GM08714 (cell line): Measurements from ENCODE around the gene SMIM35.

Experiments used
- H3K4me3 ChIP-seq: fragments of 200-500 bp; sonication (Bioruptor generic); 2 replicates; pipeline ENCODE4 v1.5.1; 2014; ENCODE audit warnings: mild to moderate bottlenecking, low read length, inconsistent platforms
- ZNF274 ChIP-seq: IDR thresholded peaks from 2 replicates; pipeline ENCODE4 v1.6.1; 2012; ENCODE audit warnings: mild to moderate bottlenecking, low read depth, low read length

The SMIM35 gene

GRCh38 chr11:118004543-118005223 lies 82.1 kb downstream of the SMIM35 start:
- H3K4me3 ChIP-seq: no peak overlapping the region
- no peak for TF ChIP-seq ZNF274

GRCh38 chr11:118003456-118003855 lies 83.3 kb downstream of the SMIM35 start:
- no peak overlapping the region for H3K4me3 ChIP-seq
- TF ChIP-seq ZNF274: no peak

GRCh38 chr11:118002541-118003423 lies 84.0 kb downstream of the SMIM35 start:
- no peak overlapping the region for H3K4me3 ChIP-seq
- no peak for TF ChIP-seq ZNF274

GRCh38 chr11:118002010-118002540 lies 84.7 kb downstream of the SMIM35 start:
- no peak for TF ChIP-seq ZNF274
- H3K4me3 ChIP-seq: no peak overlapping the region

- no peak overlapping the region for H3K4me3 ChIP-seq
- TF ChIP-seq ZNF274: no peak
These were observed 85.2 kb downstream of the SMIM35 start for GRCh38 chr11:118001494-118001971.

GRCh38 chr11:118000850-118001228 lies 85.9 kb downstream of the SMIM35 start:
- H3K4me3 ChIP-seq: no peak overlapping the region
- TF ChIP-seq ZNF274: no peak

- no peak overlapping the region for H3K4me3 ChIP-seq
- TF ChIP-seq ZNF274: no peak
These were observed 86.5 kb downstream of the SMIM35 start for GRCh38 chr11:118000067-118000849.

GRCh38 chr11:117999354-117999993 lies 87.3 kb downstream of the SMIM35 start:
- no peak for TF ChIP-seq ZNF274
- H3K4me3 ChIP-seq: no peak overlapping the region

- no peak overlapping the region for H3K4me3 ChIP-seq
- TF ChIP-seq ZNF274: no peak
These were observed 88.0 kb downstream of the SMIM35 start for GRCh38 chr11:117998664-117999353.

- H3K4me3 ChIP-seq: peak overlapping the region; percentile 7; the same call in 1 of the 2 replicates
- TF ChIP-seq ZNF274: no peak
These were observed 88.8 kb downstream of the SMIM35 start for GRCh38 chr11:117997823-117998579.

- TF ChIP-seq ZNF274: no peak
- H3K4me3 ChIP-seq: no peak overlapping the region
These were observed 89.4 kb downstream of the SMIM35 start for GRCh38 chr11:117997406-117997805.

- no peak overlapping the region for H3K4me3 ChIP-seq
- no peak for TF ChIP-seq ZNF274
These were observed 90.7 kb downstream of the SMIM35 start for GRCh38 chr11:117996058-117996457.
